Measurements from ENCODE around the gene STAT1.

The STAT1 gene

GRCh38 chr2:191043438-191043837 is 29.5 kb upstream of the STAT1 start:
- H3K27ac ChIP-seq (ENCODE audit: low read length): no peak overlapping the region
- H3K36me3 ChIP-seq (replicated peaks; ENCODE audit: low read depth, low read length): no peaks in the 10 kb centered on the region
- H4K20me1 ChIP-seq (ENCODE audit: insufficient read depth, low read length): no peaks in the 10 kb centered on the region
- no peak overlapping the region for H3K4me3 ChIP-seq (ENCODE audit: low read length)
- no peaks in the 10 kb centered on the region for H3K9me3 ChIP-seq (ENCODE audit: insufficient read depth, low read length)
- peaks cover 3% of the 10 kb centered on the region; the same call in 1 of the 2 replicates for H3K27me3 ChIP-seq (ENCODE audit: low read depth, low read length)
- no peak overlapping the region for H3K4me2 ChIP-seq (ENCODE audit: low read length)
- H3K4me1 ChIP-seq (ENCODE audit: low read length): no peaks in the 10 kb centered on the region
- no peaks in the 10 kb centered on the region for H3K79me2 ChIP-seq (ENCODE audit: low read length)
- no peak for TF ChIP-seq EZH2phosphoT487 (IDR thresholded peaks at IDR 0.05; ENCODE audit: low read depth)
- TF ChIP-seq CTCF (IDR thresholded peaks at IDR 0.05; ENCODE audit: low read depth, low read length): no peak
- H2AFZ ChIP-seq (ENCODE audit: low read depth, low read length): no peak overlapping the region
- H3K9ac ChIP-seq (ENCODE audit: low read length): no peak overlapping the region

GRCh38 chr2:191041418-191042161 is 27.6 kb upstream of the STAT1 start:
- no peak overlapping the region for H3K4me3 ChIP-seq (ENCODE audit: low read length)
- H4K20me1 ChIP-seq (ENCODE audit: insufficient read depth, low read length): no peaks in the 10 kb centered on the region
- H3K27ac ChIP-seq (ENCODE audit: low read length): no peak overlapping the region
- no peaks in the 10 kb centered on the region for H3K9me3 ChIP-seq (ENCODE audit: insufficient read depth, low read length)
- no peaks in the 10 kb centered on the region for H3K4me1 ChIP-seq (ENCODE audit: low read length)
- H3K4me2 ChIP-seq (ENCODE audit: low read length): no peak overlapping the region
- H3K36me3 ChIP-seq (replicated peaks; ENCODE audit: low read depth, low read length): no peaks in the 10 kb centered on the region
- no peaks in the 10 kb centered on the region for H3K79me2 ChIP-seq (ENCODE audit: low read length)
- H3K9ac ChIP-seq (ENCODE audit: low read length): no peak overlapping the region
- H3K27me3 ChIP-seq (ENCODE audit: low read depth, low read length): no peaks in the 10 kb centered on the region
- TF ChIP-seq CTCF (IDR thresholded peaks at IDR 0.05; ENCODE audit: low read depth, low read length): no peak
- TF ChIP-seq EZH2phosphoT487 (IDR thresholded peaks at IDR 0.05; ENCODE audit: low read depth): no peak
- no peak overlapping the region for H2AFZ ChIP-seq (ENCODE audit: low read depth, low read length)

- no peaks in the 10 kb centered on the region for H3K79me2 ChIP-seq (ENCODE audit: low read length)
- H2AFZ ChIP-seq (ENCODE audit: low read depth, low read length): no peak overlapping the region
- TF ChIP-seq CTCF (IDR thresholded peaks at IDR 0.05; ENCODE audit: low read depth, low read length) (no peak), EZH2phosphoT487 (IDR thresholded peaks at IDR 0.05; ENCODE audit: low read depth) (no peak)
- H3K9ac ChIP-seq (ENCODE audit: low read length): no peak overlapping the region
- no peak overlapping the region for H3K27ac ChIP-seq (ENCODE audit: low read length)
- no peaks in the 10 kb centered on the region for H3K4me1 ChIP-seq (ENCODE audit: low read length)
- no peaks in the 10 kb centered on the region for H3K36me3 ChIP-seq (replicated peaks; ENCODE audit: low read depth, low read length)
- no peak overlapping the region for H3K4me3 ChIP-seq (ENCODE audit: low read length)
- no peaks in the 10 kb centered on the region for H3K9me3 ChIP-seq (ENCODE audit: insufficient read depth, low read length)
- H3K4me2 ChIP-seq (ENCODE audit: low read length): no peak overlapping the region
- H3K27me3 ChIP-seq (ENCODE audit: low read depth, low read length): no peaks in the 10 kb centered on the region
- H4K20me1 ChIP-seq (ENCODE audit: insufficient read depth, low read length): no peaks in the 10 kb centered on the region
These were observed 25.6 kb upstream of the STAT1 start for GRCh38 chr2:191039616-191040015.

- Histone ChIP-seq H3K27me3 (ENCODE audit: low read depth, low read length) (no peaks in the 10 kb centered on the region), H3K9me3 (ENCODE audit: insufficient read depth, low read length) (no peaks in the 10 kb centered on the region), H3K36me3 (replicated peaks; ENCODE audit: low read depth, low read length) (no peaks in the 10 kb centered on the region), H3K4me2 (ENCODE audit: low read length) (no peak overlapping the region), H3K27ac (ENCODE audit: low read length) (no peak overlapping the region), H3K4me1 (ENCODE audit: low read length) (no peaks in the 10 kb centered on the region), H3K79me2 (ENCODE audit: low read length) (no peaks in the 10 kb centered on the region), H3K4me3 (ENCODE audit: low read length) (no peak overlapping the region), H3K9ac (ENCODE audit: low read length) (no peak overlapping the region), H4K20me1 (ENCODE audit: insufficient read depth, low read length) (no peaks in the 10 kb centered on the region), H2AFZ (ENCODE audit: low read depth, low read length) (no peak overlapping the region)
- no peak for TF ChIP-seq CTCF (IDR thresholded peaks at IDR 0.05; ENCODE audit: low read depth, low read length)
- TF ChIP-seq EZH2phosphoT487 (IDR thresholded peaks at IDR 0.05; ENCODE audit: low read depth): no peak
These were observed 24.8 kb upstream of the STAT1 start for GRCh38 chr2:191038741-191039140.
